ENCODE measurements around the gene KCNQ1. TPM values are rescaled to one million over a fixed set of nuclear protein-coding genes. Genes with fewer than 3 reads are reported as not detected.
A peak's percentile ranks its signal among the peaks of the same experiment; 100 is the strongest.

The KCNQ1 gene, protein sequence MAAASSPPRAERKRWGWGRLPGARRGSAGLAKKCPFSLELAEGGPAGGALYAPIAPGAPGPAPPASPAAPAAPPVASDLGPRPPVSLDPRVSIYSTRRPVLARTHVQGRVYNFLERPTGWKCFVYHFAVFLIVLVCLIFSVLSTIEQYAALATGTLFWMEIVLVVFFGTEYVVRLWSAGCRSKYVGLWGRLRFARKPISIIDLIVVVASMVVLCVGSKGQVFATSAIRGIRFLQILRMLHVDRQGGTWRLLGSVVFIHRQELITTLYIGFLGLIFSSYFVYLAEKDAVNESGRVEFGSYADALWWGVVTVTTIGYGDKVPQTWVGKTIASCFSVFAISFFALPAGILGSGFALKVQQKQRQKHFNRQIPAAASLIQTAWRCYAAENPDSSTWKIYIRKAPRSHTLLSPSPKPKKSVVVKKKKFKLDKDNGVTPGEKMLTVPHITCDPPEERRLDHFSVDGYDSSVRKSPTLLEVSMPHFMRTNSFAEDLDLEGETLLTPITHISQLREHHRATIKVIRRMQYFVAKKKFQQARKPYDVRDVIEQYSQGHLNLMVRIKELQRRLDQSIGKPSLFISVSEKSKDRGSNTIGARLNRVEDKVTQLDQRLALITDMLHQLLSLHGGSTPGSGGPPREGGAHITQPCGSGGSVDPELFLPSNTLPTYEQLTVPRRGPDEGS
- not detected for polyA plus RNA-seq (2012; ENCODE audit: missing spikeins)

DNA sequence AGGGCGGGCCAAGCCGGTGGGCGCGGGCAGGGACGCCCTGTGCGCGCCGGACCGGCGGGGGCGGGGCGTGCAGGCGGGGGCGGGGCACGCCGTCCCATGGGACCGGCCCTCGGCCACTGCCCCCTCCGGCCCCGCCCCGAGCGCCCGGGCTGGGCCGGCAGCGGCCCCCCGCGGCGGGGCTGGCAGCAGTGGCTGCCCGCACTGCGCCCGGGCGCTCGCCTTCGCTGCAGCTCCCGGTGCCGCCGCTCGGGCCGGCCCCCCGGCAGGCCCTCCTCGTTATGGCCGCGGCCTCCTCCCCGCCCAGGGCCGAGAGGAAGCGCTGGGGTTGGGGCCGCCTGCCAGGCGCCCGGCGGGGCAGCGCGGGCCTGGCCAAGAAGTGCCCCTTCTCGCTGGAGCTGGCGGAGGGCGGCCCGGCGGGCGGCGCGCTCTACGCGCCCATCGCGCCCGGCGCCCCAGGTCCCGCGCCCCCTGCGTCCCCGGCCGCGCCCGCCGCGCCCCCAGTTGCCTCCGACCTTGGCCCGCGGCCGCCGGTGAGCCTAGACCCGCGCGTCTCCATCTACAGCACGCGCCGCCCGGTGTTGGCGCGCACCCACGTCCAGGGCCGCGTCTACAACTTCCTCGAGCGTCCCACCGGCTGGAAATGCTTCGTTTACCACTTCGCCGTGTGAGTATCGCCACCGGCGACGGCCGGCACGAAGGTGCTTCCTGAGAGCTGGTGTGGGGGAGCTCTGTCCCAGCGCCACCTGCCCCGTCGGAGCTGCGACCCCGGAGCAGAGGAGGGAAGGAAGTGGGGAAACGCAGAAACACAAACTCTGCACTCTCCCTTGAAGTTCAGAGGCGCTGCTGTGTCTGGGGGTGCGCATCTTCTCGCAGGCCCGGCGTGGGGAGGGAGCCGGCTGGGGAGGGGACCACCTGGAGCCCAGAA, at the start of gene KCNQ1:
KCNQ1 (plus strand) TSS at position 188 of the 925 bp plus-strand sequence; CDS start at position 279, 91 bp downstream.
- TF ChIP-seq POLR2AphosphoS5 (IDR thresholded peaks at IDR 0.05; ENCODE audit: low read depth, low read length) (no peak), POLR2A (IDR thresholded peaks at IDR 0.05; ENCODE audit: low read depth, low read length) (no peak), TAF1 (IDR thresholded peaks at IDR 0.05; ENCODE audit: borderline replicate concordance, low read depth, low read length) (no peak)
- DNase-seq (ENCODE audit: insufficient read length) (no peak), FAIRE-seq (no peak)

DNA sequence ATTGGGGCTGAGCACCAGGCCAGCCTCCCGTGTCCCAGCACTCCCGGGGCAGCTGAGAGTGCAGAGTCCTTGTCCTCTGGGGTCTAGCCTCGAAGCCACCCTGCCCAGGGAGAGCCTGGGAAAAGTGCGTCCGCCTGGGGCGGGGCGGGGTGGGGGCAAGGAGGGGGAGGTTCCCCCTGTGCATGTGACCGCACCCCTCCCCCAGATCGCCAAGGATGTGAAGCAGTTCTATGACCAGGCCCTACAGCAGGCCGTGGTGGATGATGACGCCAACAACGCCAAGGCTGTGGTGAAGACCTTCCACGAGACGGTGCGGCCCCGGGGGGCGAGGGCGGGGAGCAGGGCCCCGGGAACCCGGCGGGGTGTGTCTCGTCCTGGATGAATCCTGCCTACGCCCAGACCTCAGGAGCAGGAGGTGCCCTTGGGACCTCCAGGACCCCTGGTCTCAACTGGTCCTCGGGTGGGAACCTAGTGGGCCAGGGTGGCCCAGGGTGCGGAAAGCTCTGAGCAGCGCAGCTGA, 49.5 kb upstream of the KCNQ1 start:
- FAIRE-seq (no peak), DNase-seq (ENCODE audit: insufficient read length) (no peak)
- TF ChIP-seq POLR2AphosphoS5 (IDR thresholded peaks at IDR 0.05; ENCODE audit: low read depth, low read length): no peak
- TF ChIP-seq POLR2A (IDR thresholded peaks at IDR 0.05; ENCODE audit: low read depth, low read length): no peak
- TF ChIP-seq TAF1 (IDR thresholded peaks at IDR 0.05; ENCODE audit: borderline replicate concordance, low read depth, low read length): no peak

DNA sequence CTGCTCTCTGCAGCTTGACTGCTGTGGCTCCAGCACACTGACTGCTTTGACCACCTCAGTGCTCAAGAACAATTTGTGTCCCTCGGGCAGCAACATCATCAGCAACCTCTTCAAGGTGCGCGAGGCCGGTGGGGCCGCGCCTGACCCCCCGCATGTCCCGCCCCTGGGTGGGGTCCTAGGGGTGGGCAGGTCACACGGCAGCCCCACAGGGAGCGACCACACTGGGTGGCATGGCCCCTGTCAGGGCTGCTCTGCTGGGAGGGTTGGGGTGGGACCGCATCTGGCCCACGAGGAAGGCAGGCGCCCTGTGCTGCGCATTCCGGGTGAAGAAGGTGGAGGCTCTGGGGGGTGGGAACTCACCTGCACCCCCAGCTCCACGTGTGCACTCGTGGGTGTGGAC, 49.0 kb upstream of the KCNQ1 start:
- no peak for FAIRE-seq
- TF ChIP-seq POLR2AphosphoS5 (IDR thresholded peaks at IDR 0.05; ENCODE audit: low read depth, low read length) (no peak), TAF1 (IDR thresholded peaks at IDR 0.05; ENCODE audit: borderline replicate concordance, low read depth, low read length) (no peak), POLR2A (IDR thresholded peaks at IDR 0.05; ENCODE audit: low read depth, low read length) (no peak)
- no peak for DNase-seq (ENCODE audit: insufficient read length)

DNA sequence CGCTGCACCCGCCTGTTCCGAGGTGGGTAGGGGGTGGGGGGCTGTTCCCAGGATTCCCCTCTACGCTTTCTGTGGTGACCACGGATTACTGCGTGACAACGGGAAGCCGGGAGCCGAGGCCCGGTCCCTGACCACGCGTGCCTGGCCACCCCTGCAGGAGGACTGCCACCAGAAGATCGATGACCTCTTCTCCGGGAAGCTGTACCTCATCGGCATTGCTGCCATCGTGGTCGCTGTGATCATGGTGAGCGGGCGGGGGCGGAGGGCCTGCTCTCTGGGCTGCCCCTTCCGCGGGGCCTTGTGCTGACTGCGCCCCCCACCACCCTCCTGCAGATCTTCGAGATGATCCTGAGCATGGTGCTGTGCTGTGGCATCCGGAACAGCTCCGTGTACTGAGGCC, 48.3 kb upstream of the KCNQ1 start:
- no peak for DNase-seq (ENCODE audit: insufficient read length)

DNA sequence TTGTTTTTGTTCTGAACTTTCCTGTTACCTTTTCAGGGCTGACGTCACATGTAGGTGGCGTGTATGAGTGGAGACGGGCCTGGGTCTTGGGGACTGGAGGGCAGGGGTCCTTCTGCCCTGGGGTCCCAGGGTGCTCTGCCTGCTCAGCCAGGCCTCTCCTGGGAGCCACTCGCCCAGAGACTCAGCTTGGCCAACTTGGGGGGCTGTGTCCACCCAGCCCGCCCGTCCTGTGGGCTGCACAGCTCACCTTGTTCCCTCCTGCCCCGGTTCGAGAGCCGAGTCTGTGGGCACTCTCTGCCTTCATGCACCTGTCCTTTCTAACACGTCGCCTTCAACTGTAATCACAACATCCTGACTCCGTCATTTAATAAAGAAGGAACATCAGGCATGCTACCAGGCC, 47.8 kb upstream of the KCNQ1 start:
- no peak for FAIRE-seq
- TF ChIP-seq POLR2A (IDR thresholded peaks at IDR 0.05; ENCODE audit: low read depth, low read length) (no peak), TAF1 (IDR thresholded peaks at IDR 0.05; ENCODE audit: borderline replicate concordance, low read depth, low read length) (no peak), POLR2AphosphoS5 (IDR thresholded peaks at IDR 0.05; ENCODE audit: low read depth, low read length) (no peak)
- no peak for DNase-seq (ENCODE audit: insufficient read length)

More for the DNA sequence above, 48.3 kb upstream of the KCNQ1 start:
- no peak for TF ChIP-seq POLR2A (IDR thresholded peaks at IDR 0.05; ENCODE audit: low read depth, low read length)
- no peak for TF ChIP-seq POLR2AphosphoS5 (IDR thresholded peaks at IDR 0.05; ENCODE audit: low read depth, low read length)
- no peak for TF ChIP-seq TAF1 (IDR thresholded peaks at IDR 0.05; ENCODE audit: borderline replicate concordance, low read depth, low read length)
- FAIRE-seq: no peak

DNA sequence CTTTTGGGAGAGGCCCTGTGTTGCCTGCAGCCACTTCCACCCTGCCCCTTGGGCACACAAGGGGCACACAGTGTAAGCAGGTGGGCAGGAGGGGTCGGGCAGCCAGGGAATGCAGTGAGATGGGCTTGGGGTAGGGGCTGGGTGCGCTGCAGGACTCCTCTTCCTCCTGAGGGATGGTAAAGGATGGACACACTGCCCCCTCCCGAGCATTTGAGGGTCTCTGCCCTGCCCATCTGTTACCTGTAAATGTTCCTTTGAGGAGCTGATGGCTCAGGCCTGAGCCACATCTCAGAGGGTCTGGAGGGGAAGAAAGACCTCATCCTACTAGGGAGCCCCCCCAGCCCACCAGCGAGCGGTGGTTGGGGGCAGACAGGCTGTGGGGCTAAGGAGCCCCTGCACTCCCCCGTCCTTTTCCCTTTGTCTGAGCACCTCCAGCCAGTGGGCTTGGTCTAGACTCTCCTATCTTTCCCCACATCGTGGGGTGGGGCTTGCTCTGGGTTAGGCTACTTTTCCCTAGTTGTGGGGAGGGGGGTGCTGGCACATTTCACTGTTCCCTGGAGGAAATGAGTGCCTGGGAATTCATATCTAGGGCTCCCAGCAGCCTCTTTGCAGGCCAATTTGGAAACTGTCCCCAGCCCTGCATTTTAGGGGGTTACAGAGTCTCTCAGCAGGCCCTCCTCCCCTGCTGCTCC, 46.0 kb upstream of the KCNQ1 start:
- DNase-seq (ENCODE audit: insufficient read length): no peak
- FAIRE-seq: no peak

DNA sequence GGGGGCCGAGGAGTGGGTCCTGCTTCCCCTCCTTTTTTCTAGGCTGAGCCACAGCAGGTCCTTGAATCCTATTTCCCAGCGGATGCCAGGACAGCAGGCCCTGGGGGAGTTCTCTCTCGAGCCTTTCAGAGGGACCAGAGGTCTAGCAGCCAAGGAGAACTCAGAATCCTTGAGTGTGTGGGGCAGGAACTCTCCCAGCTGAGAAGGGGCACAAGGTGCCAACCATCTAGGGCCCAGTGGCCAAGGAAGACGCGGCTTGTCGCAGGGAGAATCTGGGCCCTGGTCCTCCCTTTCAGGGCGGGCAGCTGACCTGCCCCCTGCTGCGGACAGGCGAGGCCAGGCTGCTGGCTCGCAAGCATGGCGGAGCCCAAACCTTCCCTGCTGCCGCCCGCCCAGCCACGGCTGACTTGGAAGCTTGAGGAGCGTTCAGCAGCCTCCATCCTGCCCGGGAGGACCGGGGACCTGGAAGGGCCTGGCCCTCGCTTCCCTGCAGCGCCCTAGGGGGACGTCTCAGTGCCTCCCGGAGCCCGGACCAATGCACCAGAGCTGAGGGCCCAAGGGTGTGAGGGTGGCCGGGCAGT, 45.2 kb upstream of the KCNQ1 start:
- TF ChIP-seq POLR2A (IDR thresholded peaks at IDR 0.05; ENCODE audit: low read depth, low read length) (no peak), TAF1 (IDR thresholded peaks at IDR 0.05; ENCODE audit: borderline replicate concordance, low read depth, low read length) (no peak), POLR2AphosphoS5 (IDR thresholded peaks at IDR 0.05; ENCODE audit: low read depth, low read length) (no peak)
- no peak for DNase-seq (ENCODE audit: insufficient read length)
- peak; percentile 65 for FAIRE-seq

More for the DNA sequence above, 46.0 kb upstream of the KCNQ1 start:
- TF ChIP-seq POLR2A (IDR thresholded peaks at IDR 0.05; ENCODE audit: low read depth, low read length): no peak
- no peak for TF ChIP-seq TAF1 (IDR thresholded peaks at IDR 0.05; ENCODE audit: borderline replicate concordance, low read depth, low read length)
- no peak for TF ChIP-seq POLR2AphosphoS5 (IDR thresholded peaks at IDR 0.05; ENCODE audit: low read depth, low read length)

DNA sequence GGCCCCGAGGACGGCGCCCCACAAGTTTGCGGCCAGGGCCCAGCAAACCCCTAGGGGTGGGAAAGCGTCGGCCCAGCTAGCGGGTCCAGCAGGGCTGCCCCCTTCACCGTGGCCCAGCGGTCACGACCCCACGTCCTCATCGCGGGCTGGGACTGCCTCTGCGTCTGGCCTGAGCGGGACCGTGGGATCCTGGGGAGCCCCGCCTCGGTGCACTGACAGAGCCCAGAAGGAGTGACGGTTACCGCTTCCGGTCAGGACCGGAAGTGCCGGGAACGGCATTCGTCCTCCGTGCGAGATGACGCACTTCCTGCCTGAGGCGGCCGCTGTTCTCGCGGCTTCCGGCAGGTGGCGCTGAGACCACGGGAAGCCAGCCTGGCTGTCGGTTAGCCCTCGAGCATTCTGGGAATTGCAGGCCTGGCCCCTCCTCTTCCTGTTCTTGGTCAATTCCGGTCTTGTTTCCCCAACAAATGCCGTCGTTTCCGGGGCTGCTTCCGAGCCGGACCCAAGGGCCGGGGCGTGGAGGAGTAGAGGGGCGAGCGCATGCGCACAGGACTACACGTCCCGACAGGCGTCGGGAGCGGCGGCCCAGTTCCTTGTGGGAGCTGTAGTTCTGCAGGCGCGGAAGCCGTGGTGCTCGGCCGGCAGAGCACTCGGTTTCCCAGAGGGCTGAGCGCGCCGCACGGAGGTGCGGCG, 44.6 kb upstream of the KCNQ1 start, which contains the start of gene TSSC4:
TSSC4 (plus strand) TSS at position 682 of the 693 bp plus-strand sequence. CDS start 1,884 bp downstream, outside the sequence.
- peak; percentile 100 for DNase-seq (ENCODE audit: insufficient read length)
- peak; percentile 90 for TF ChIP-seq POLR2AphosphoS5 (IDR thresholded peaks at IDR 0.05; ENCODE audit: low read depth, low read length)
- TF ChIP-seq POLR2A (IDR thresholded peaks at IDR 0.05; ENCODE audit: low read depth, low read length): peak; percentile 90
- TF ChIP-seq TAF1 (IDR thresholded peaks at IDR 0.05; ENCODE audit: borderline replicate concordance, low read depth, low read length): peak; percentile 78
- peak; percentile 100 for FAIRE-seq

DNA sequence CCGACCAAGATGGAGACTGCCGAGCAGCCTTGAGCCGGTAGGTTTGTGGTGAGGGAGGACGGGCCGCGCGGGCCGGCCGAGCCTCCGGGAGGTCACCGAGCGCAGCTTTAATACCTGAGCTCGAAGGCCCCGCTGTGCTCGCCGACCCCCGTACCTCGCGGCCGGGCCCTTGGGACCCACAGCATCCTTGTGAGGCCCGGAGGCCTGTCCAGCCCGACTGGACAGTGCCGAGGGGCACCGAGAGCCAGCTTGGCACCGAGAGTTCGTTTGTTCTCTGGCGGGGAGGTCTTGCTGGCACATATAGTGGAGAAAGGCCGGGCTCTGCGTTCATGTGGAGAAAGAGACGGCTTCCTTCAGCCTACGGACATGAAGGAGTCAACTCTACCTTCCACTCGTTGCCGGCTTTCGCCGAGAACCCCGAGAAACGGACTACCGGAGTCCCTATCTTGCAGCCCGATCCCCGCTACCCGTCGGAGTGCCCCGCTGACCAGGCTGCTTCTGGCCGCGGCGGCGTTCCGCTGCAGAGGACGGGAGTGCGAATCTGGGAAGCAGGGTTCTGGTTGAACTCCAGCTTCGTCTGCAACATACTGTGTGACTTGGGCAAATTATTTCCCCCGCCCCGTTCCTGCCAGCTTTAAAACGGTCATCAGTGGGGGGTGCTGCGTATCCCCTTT, 43.9 kb upstream of the KCNQ1 start:
- no peak for TF ChIP-seq POLR2AphosphoS5 (IDR thresholded peaks at IDR 0.05; ENCODE audit: low read depth, low read length)
- TF ChIP-seq TAF1 (IDR thresholded peaks at IDR 0.05; ENCODE audit: borderline replicate concordance, low read depth, low read length): peak; percentile 55; the same call in 1 of the 2 replicates
- FAIRE-seq: peak; percentile 40
- no peak for DNase-seq (ENCODE audit: insufficient read length)

All from GM12892 (cell line).